A673 (cell line): ENCODE measurements around the gene ZNF768.

Source experiments
- CTCF ChIP-seq: fragments of 300-800, 200-600 bp; sonication (generic); conservative IDR thresholded peaks from 2 replicates; pipeline ENCODE4 v1.5.1; 2017; ENCODE audit warnings: low read depth, mild to moderate bottlenecking, antibody characterized with exemption, low read length, moderate library complexity, mixed read lengths
- EZH2 ChIP-seq: fragments of 200-600 bp; sonication (generic); IDR thresholded peaks from 2 replicates; pipeline ENCODE4 v1.6.1; 2017; ENCODE audit warnings: borderline replicate concordance, low read depth, mild to moderate bottlenecking, mixed read lengths, antibody characterized with exemption, low read length; ENCODE audit not compliant: poor library complexity, severe bottlenecking

- TF ChIP-seq CTCF (no peak), EZH2 (no peak)
Observed at GRCh38 chr16:30474684-30475083, 51.7 kb downstream of the ZNF768 start.
